Erythroblast (primary cell): ENCODE data around the gene FPR3.

Experiments used
- GATA1 ChIP-seq: IDR thresholded peaks from 2 replicates; pipeline ENCODE4 v1.6.1; 2011; ENCODE audit warnings: low read depth, mild to moderate bottlenecking, control low read depth, low read length, moderate library complexity
- POLR2A ChIP-seq: IDR thresholded peaks from 2 replicates; pipeline ENCODE4 v1.6.1; 2011; ENCODE audit warnings: mild to moderate bottlenecking, low read length

- TF ChIP-seq POLR2A (no peak), GATA1 (no peak)
These were observed 15.8 kb upstream of the FPR3 start for GRCh38 chr19:51779181-51779580.
